HepG2 (cell line): ENCODE results near the gene NEDD4L. TPM values are rescaled to one million over a fixed set of nuclear protein-coding genes. Genes with fewer than 3 reads are reported as not detected.
A peak's percentile ranks its signal among the peaks of the same experiment; 100 is the strongest.

Experiments used
- ELF3 ChIP-seq: IDR thresholded peaks from 2 replicates; pipeline ENCODE4 v1.6.1; 2016; ENCODE audit warnings: missing genetic modification reagents, missing compliant biosample characterization
- GATA4 ChIP-seq: sonication (generic); IDR thresholded peaks from 2 replicates; pipeline ENCODE4 v1.6.1; 2016; ENCODE audit warnings: antibody characterized with exemption, low read depth, borderline replicate concordance
- HNRNPUL1 ChIP-seq: fragments of 200-400 bp; formaldehyde crosslinking; IDR thresholded peaks from 2 replicates; pipeline ENCODE4 v1.6.1; 2017; ENCODE audit warnings: low read depth, mild to moderate bottlenecking, low read length, moderate library complexity
- KAT2B ChIP-seq: fragments of 150-350 bp; IDR thresholded peaks from 2 replicates; pipeline ENCODE4 v1.6.1; 2014; ENCODE audit warnings: low read depth, low read length, borderline replicate concordance
- NCOA2 ChIP-seq: sonication (generic); formaldehyde crosslinking; IDR thresholded peaks from 2 replicates; pipeline ENCODE4 v1.8.0; 2022; ENCODE audit warnings: inconsistent platforms
- NR3C1 ChIP-seq: sonication (generic); formaldehyde crosslinking; IDR thresholded peaks from 2 replicates; pipeline ENCODE4 v1.4.0; 2020; ENCODE audit warnings: missing genetic modification reagents
- REXO4 ChIP-seq: sonication (generic); formaldehyde crosslinking; IDR thresholded peaks from 2 replicates; pipeline ENCODE4 v1.8.0; 2022; ENCODE audit warnings: missing genetic modification reagents, mild to moderate bottlenecking, borderline replicate concordance
- ZNF280B ChIP-seq: sonication (generic); formaldehyde crosslinking; IDR thresholded peaks from 2 replicates; pipeline ENCODE4 v1.5.0; 2020; ENCODE audit warnings: missing genetic modification reagents, mild to moderate bottlenecking, borderline replicate concordance
- ZNF3 ChIP-seq: IDR thresholded peaks from 2 replicates; pipeline ENCODE4 v1.7.0; 2017; ENCODE audit warnings: inconsistent platforms
- ZNF558 ChIP-seq: sonication (generic); formaldehyde crosslinking; IDR thresholded peaks from 2 replicates; pipeline ENCODE4 v1.9.0; 2022; ENCODE audit warnings: mild to moderate bottlenecking, missing genetic modification reagents, borderline replicate concordance
- ZNF782 ChIP-seq: sonication (generic); formaldehyde crosslinking; IDR thresholded peaks from 2 replicates; pipeline ENCODE4 v1.4.0; 2020; ENCODE audit warnings: missing genetic modification reagents, mild to moderate bottlenecking, borderline replicate concordance
- ZSCAN21 ChIP-seq: sonication (generic); formaldehyde crosslinking; IDR thresholded peaks from 2 replicates; pipeline ENCODE4 v1.8.0; 2022; ENCODE audit warnings: mild to moderate bottlenecking, missing genetic modification reagents, moderate library complexity, borderline replicate concordance
- polyA plus RNA-seq, 8 experiments: library from polyadenylated mRNA; depleted of rRNA in 3 of 8; stranded (reverse) in 7 of 8; unstranded in 1 of 8; fragments of >200 nt; fragmentation: Illumina TruSeq in 4 of 8; extraction: Trizol in 4 of 8; gene quantifications; 2 replicates each; pipeline versions ENCODE4 v1.2.1 to v1.2.3, GENCODE V29; 2011 to 2016; ENCODE audit warnings: low read depth in 4 of 8, missing spikeins in 1 of 8, mixed read lengths in 1 of 8; ENCODE audit not compliant: insufficient read depth in 1 of 8
- total RNA-seq, 5 experiments: library from RNA; depleted of rRNA; stranded (reverse); fragments of >200 nt; fragmentation: Illumina TruSeq; extraction: Trizol; gene quantifications; 2 replicates each; pipeline ENCODE4 v1.2.3, GENCODE V29; 2016; ENCODE audit warnings: low read depth in 1 of 5
- TF ChIP-seq, protein P1 (sequence below), 2 experiments: fragments of 450-650 bp in 1 of 2; sonication (generic) in 1 of 2; formaldehyde crosslinking in 1 of 2; IDR thresholded peaks; 2 replicates each; pipeline versions ENCODE4 v1.6.1 to v1.8.0; 2016 to 2022; ENCODE audit warnings: antibody characterized with exemption in 1 of 2, mild to moderate bottlenecking in 1 of 2, missing genetic modification reagents in 1 of 2
- TF ChIP-seq, protein P2 (sequence below): sonication (generic); formaldehyde crosslinking; conservative IDR thresholded peaks from 2 replicates; pipeline ENCODE4 v1.4.0; 2020; ENCODE audit warnings: mild to moderate bottlenecking, missing genetic modification reagents, moderate library complexity

The NEDD4L gene
- total and polyA plus RNA-seq, 2 of the 13 experiments (the other 11 are each of a cell fraction or from before 2014, with no cell fraction given): 168 to 390 TPM

DNA sequence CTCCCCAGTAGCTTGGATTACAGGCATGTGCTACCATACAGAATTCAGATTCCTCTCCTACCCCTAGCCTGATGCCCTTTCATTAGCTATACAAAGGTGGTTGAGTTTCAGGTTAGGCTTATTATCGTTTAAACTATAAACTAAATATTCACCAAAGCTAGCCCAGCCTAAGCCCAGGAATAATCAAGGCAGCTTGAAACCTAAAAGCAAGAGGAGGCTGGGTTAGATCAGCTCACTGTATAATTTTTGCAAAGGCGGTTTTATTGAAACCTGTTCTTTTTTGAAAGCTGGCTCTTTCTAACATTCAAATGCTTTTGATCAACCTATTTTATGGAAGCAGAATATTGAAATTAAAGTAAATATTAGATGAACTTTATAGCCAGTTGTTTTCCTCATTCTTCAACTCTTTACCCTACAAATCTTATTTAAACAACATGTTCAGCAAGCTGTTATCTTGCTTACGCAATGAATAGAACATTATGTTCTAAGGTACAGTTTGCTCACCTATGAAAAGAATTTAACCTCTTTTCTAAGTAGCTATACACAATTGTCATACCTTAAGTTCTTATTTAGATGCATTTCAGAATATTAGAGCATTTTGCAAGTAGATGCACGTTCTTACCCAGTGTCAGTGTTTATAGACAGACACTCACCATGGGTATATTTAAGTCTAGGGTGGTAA lies 241.6 kb downstream of the NEDD4L start (continued):
- TF ChIP-seq, protein P1, sequence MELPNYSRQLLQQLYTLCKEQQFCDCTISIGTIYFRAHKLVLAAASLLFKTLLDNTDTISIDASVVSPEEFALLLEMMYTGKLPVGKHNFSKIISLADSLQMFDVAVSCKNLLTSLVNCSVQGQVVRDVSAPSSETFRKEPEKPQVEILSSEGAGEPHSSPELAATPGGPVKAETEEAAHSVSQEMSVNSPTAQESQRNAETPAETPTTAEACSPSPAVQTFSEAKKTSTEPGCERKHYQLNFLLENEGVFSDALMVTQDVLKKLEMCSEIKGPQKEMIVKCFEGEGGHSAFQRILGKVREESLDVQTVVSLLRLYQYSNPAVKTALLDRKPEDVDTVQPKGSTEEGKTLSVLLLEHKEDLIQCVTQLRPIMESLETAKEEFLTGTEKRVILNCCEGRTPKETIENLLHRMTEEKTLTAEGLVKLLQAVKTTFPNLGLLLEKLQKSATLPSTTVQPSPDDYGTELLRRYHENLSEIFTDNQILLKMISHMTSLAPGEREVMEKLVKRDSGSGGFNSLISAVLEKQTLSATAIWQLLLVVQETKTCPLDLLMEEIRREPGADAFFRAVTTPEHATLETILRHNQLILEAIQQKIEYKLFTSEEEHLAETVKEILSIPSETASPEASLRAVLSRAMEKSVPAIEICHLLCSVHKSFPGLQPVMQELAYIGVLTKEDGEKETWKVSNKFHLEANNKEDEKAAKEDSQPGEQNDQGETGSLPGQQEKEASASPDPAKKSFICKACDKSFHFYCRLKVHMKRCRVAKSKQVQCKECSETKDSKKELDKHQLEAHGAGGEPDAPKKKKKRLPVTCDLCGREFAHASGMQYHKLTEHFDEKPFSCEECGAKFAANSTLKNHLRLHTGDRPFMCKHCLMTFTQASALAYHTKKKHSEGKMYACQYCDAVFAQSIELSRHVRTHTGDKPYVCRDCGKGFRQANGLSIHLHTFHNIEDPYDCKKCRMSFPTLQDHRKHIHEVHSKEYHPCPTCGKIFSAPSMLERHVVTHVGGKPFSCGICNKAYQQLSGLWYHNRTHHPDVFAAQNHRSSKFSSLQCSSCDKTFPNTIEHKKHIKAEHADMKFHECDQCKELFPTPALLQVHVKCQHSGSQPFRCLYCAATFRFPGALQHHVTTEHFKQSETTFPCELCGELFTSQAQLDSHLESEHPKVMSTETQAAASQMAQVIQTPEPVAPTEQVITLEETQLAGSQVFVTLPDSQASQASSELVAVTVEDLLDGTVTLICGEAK (IDR thresholded peaks at IDR 0.05): no peak
- TF ChIP-seq, protein P1 (CRISPR knock-in tag; IDR thresholded peaks at IDR 0.05): no peak
- TF ChIP-seq REXO4: no peak
- TF ChIP-seq ZNF3 (CRISPR knock-in tag): no peak
- TF ChIP-seq ELF3 (CRISPR knock-in tag): peak; percentile 56
- TF ChIP-seq ZSCAN21 (CRISPR knock-in tag): no peak
- TF ChIP-seq GATA4: peak; percentile 24; the same call in 1 of the 2 replicates
- no peak for TF ChIP-seq ZNF782 (CRISPR knock-in tag)
- peak; percentile 72 for TF ChIP-seq NCOA2 (CRISPR knock-in tag)
- TF ChIP-seq, protein P2, sequence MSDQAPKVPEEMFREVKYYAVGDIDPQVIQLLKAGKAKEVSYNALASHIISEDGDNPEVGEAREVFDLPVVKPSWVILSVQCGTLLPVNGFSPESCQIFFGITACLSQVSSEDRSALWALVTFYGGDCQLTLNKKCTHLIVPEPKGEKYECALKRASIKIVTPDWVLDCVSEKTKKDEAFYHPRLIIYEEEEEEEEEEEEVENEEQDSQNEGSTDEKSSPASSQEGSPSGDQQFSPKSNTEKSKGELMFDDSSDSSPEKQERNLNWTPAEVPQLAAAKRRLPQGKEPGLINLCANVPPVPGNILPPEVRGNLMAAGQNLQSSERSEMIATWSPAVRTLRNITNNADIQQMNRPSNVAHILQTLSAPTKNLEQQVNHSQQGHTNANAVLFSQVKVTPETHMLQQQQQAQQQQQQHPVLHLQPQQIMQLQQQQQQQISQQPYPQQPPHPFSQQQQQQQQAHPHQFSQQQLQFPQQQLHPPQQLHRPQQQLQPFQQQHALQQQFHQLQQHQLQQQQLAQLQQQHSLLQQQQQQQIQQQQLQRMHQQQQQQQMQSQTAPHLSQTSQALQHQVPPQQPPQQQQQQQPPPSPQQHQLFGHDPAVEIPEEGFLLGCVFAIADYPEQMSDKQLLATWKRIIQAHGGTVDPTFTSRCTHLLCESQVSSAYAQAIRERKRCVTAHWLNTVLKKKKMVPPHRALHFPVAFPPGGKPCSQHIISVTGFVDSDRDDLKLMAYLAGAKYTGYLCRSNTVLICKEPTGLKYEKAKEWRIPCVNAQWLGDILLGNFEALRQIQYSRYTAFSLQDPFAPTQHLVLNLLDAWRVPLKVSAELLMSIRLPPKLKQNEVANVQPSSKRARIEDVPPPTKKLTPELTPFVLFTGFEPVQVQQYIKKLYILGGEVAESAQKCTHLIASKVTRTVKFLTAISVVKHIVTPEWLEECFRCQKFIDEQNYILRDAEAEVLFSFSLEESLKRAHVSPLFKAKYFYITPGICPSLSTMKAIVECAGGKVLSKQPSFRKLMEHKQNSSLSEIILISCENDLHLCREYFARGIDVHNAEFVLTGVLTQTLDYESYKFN (CRISPR knock-in tag): peak; percentile 43; the same call in 1 of the 2 replicates
- no peak for TF ChIP-seq KAT2B
- TF ChIP-seq ZNF280B (CRISPR knock-in tag): no peak
- TF ChIP-seq NR3C1 (CRISPR knock-in tag): no peak
- no peak for TF ChIP-seq HNRNPUL1
- no peak for TF ChIP-seq ZNF558 (CRISPR knock-in tag)
